ENCODE measurements around the gene ADTRP. TPM values are rescaled to one million over a fixed set of nuclear protein-coding genes. Genes with fewer than 3 reads are reported as not detected.

The ADTRP gene
- total RNA-seq, 2 experiments from 2014 or later: 20.0 to 21.9 TPM

DNA sequence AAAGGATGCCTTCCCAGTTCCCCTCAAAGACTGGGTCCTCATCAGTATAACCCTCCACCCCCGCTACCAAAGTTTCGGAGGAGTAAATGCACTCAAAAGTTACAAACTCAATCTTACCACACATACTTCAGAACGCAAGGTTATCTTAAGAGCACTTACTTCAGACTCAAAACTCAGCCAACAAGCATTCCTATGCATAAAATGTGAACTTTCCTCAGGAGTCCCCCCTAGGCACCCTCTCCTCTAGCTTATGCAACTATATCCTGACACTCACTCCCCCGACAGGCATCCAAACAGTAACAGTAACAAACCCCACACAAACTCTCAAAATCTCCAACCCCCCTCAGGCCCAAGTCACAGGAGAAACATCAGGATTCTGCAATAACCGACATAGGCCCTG lies 11.1 kb upstream of the ADTRP start:
- no peak for DNase-seq
- Mint-ChIP-seq H3K9me3 (peaks cover 9% of the 10 kb centered on the region), H3K36me3 (ENCODE audit: low read depth) (peaks cover 7% of the 10 kb centered on the region), H3K27ac (no peak overlapping the region), H3K4me1 (ENCODE audit: low read depth) (peaks cover 7% of the 10 kb centered on the region), H3K27me3 (no peaks in the 10 kb centered on the region), H3K4me3 (no peak overlapping the region)
- CTCF ChIA-PET: no interaction called here
- POLR2A ChIA-PET: no interaction called here
- intact Hi-C loops (cut with micrococcal nuclease): no loop called here
- no peak for ATAC-seq
- TF ChIP-seq, protein P1, sequence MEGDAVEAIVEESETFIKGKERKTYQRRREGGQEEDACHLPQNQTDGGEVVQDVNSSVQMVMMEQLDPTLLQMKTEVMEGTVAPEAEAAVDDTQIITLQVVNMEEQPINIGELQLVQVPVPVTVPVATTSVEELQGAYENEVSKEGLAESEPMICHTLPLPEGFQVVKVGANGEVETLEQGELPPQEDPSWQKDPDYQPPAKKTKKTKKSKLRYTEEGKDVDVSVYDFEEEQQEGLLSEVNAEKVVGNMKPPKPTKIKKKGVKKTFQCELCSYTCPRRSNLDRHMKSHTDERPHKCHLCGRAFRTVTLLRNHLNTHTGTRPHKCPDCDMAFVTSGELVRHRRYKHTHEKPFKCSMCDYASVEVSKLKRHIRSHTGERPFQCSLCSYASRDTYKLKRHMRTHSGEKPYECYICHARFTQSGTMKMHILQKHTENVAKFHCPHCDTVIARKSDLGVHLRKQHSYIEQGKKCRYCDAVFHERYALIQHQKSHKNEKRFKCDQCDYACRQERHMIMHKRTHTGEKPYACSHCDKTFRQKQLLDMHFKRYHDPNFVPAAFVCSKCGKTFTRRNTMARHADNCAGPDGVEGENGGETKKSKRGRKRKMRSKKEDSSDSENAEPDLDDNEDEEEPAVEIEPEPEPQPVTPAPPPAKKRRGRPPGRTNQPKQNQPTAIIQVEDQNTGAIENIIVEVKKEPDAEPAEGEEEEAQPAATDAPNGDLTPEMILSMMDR (IDR thresholded peaks at IDR 0.05): no peak

- intact Hi-C loops (cut with micrococcal nuclease): no loop called here
- peaks cover 4% of the 10 kb centered on the region for H3K36me3 Mint-ChIP-seq (ENCODE audit: low read depth)
- ATAC-seq: no peak
- H3K27me3 Mint-ChIP-seq: no peaks in the 10 kb centered on the region
- H3K9me3 Mint-ChIP-seq: peaks cover 4% of the 10 kb centered on the region
- TF ChIP-seq, protein P1 (IDR thresholded peaks at IDR 0.05): no peak
- H3K4me1 Mint-ChIP-seq (ENCODE audit: low read depth): peaks cover 7% of the 10 kb centered on the region
- no peak for DNase-seq
- ChIA-PET CTCF (no interaction called here), POLR2A (no interaction called here)
- H3K4me3 Mint-ChIP-seq: no peak overlapping the region
- H3K27ac Mint-ChIP-seq: no peak overlapping the region
Measured at GRCh38 chr6:11788043-11788442, 9.4 kb upstream of the ADTRP start.

- Mint-ChIP-seq H3K4me3 (peak overlapping the region; percentile 12), H3K9me3 (peaks cover 4% of the 10 kb centered on the region), H3K4me1 (ENCODE audit: low read depth) (peaks cover 7% of the 10 kb centered on the region), H3K36me3 (ENCODE audit: low read depth) (no peaks in the 10 kb centered on the region), H3K27ac (peak overlapping the region; percentile 23), H3K27me3 (no peaks in the 10 kb centered on the region)
- TF ChIP-seq, protein P1 (IDR thresholded peaks at IDR 0.05): no peak
- DNase-seq: peak; percentile 50
- intact Hi-C loops (cut with micrococcal nuclease): no loop called here
- ATAC-seq: peak; percentile 89
- ChIA-PET POLR2A (interaction anchor here (1.2 to 1.4 kb wide), 2 partner anchors 12 to 222 kb away, joined by 3 to 4 read pairs; no protein-coding TSS in a partner anchor), CTCF (interaction anchor here (1.0 kb wide), 1 partner anchor 22 kb away, joined by 3 read pairs; no protein-coding TSS in a partner anchor)
Measured at GRCh38 chr6:11785774-11786579, 7.4 kb upstream of the ADTRP start.

- Mint-ChIP-seq H3K27ac (no peak overlapping the region), H3K4me3 (no peak overlapping the region), H3K9me3 (peaks cover 4% of the 10 kb centered on the region), H3K27me3 (no peaks in the 10 kb centered on the region), H3K4me1 (ENCODE audit: low read depth) (peaks cover 7% of the 10 kb centered on the region), H3K36me3 (ENCODE audit: low read depth) (no peaks in the 10 kb centered on the region)
- CTCF ChIA-PET: no interaction called here
- POLR2A ChIA-PET: interaction anchor here (1.2 to 1.4 kb wide), 2 partner anchors 12 to 223 kb away, joined by 3 to 4 read pairs; no protein-coding TSS in a partner anchor
- DNase-seq: peak; percentile 54
- ATAC-seq: peak; percentile 52
- TF ChIP-seq, protein P1 (IDR thresholded peaks at IDR 0.05): no peak
- intact Hi-C loops (cut with micrococcal nuclease): no loop called here
Measured at GRCh38 chr6:11785415-11785773, 6.8 kb upstream of the ADTRP start.

- no peak overlapping the region for H3K27ac Mint-ChIP-seq
- TF ChIP-seq, protein P1 (IDR thresholded peaks at IDR 0.05): no peak
- H3K36me3 Mint-ChIP-seq (ENCODE audit: low read depth): no peaks in the 10 kb centered on the region
- DNase-seq (no peak), ATAC-seq (no peak)
- peaks cover 7% of the 10 kb centered on the region for H3K4me1 Mint-ChIP-seq (ENCODE audit: low read depth)
- CTCF ChIA-PET: interaction anchor here (1.4 kb wide), 1 partner anchor 16 kb away, joined by 4 read pairs; no protein-coding TSS in a partner anchor
- no peaks in the 10 kb centered on the region for H3K27me3 Mint-ChIP-seq
- peaks cover 4% of the 10 kb centered on the region for H3K9me3 Mint-ChIP-seq
- POLR2A ChIA-PET: no interaction called here
- H3K4me3 Mint-ChIP-seq: no peak overlapping the region
- intact Hi-C loops (cut with micrococcal nuclease): no loop called here
Measured at GRCh38 chr6:11784341-11784740, 5.7 kb upstream of the ADTRP start.

Measured in activated CD8-positive, alpha-beta T cell treated with anti-CD3 and anti-CD28 coated beads for 36 hours (primary cell).